ENCODE results near the gene PRKCD. TPM values are rescaled to one million over a fixed set of nuclear protein-coding genes. Genes with fewer than 3 reads are reported as not detected.
A peak's percentile ranks its signal among the peaks of the same experiment; 100 is the strongest.

Gene PRKCD
- total and polyA plus RNA-seq, 9 of the 15 experiments (the other 6 are each of a cell fraction or from before 2014, with no cell fraction given) = 2.5 to 19.5 (median 6.1) TPM

GRCh38 chr3:53218131-53218530 is 57.1 kb downstream of the PRKCD start:
- H3K4me1 ChIP-seq (replicated peaks in 1 of 2; ENCODE audit: control insufficient read depth in 2 of 2, insufficient read depth in 2 of 2, low read length in 2 of 2) = no peaks in the 10 kb centered on the region
- intact Hi-C loops (cut with micrococcal nuclease) = no loop called here
- no peak overlapping the region for H3K27ac ChIP-seq (ENCODE audit: extremely low read depth, low read depth, low read length)
- TF ChIP-seq SPI1 (IDR thresholded peaks at IDR 0.05; ENCODE audit: borderline replicate concordance, low read depth, low read length) (0 out of 2 replicates have a peak, but pooled peaks have one; percentile 29), ZNF134 (CRISPR knock-in tag; conservative IDR thresholded peaks at IDR 0.05) (no peak)
- FAIRE-seq = no peak
- BruUV-seq (replicated peaks) = no TSS peak
- CTCF ChIA-PET (ENCODE audit: low intra/inter-chr PET ratio) = no interaction called here
- H3K4me3 ChIP-seq = no peak overlapping the region
- WGBS (ENCODE audit: insufficient coverage, low coverage, missing lambda C conversion rate) = 40% methylated on average over 1 of the region's 2 CpGs
- H3K9ac ChIP-seq (ENCODE audit: insufficient read depth in 1 of 2, low read depth in 2 of 2, low read length in 2 of 2) = no peak overlapping the region
- H4K20me1 ChIP-seq (replicated peaks; ENCODE audit: control insufficient read depth, insufficient read depth, low read length) = peaks cover 8% of the 10 kb centered on the region
- peaks cover 4% of the 10 kb centered on the region; the same call in 1 of the 3 replicates for H3K36me3 ChIP-seq (ENCODE audit: control insufficient read depth, insufficient read depth, low read length)
- no peak overlapping the region for H3K4me2 ChIP-seq (ENCODE audit: insufficient read depth, low read length)
- H3K79me2 ChIP-seq (ENCODE audit: control insufficient read depth, insufficient read depth, low read length) = no peaks in the 10 kb centered on the region
- POLR2A ChIA-PET = interaction anchor here (0.6 kb wide), 1 partner anchor 18 kb away, joined by 4 read pairs; no protein-coding TSS in a partner anchor
- in situ Hi-C loops (cut with MboI) = no loop called here
- no peaks in the 10 kb centered on the region for H3K9me1 ChIP-seq (ENCODE audit: control insufficient read depth, insufficient read depth, low read length)
- no peaks in the 10 kb centered on the region for H3K9me3 ChIP-seq (replicated peaks; ENCODE audit: control insufficient read depth, insufficient read depth, low read depth, low read length)
- no peak overlapping the region for H2AFZ ChIP-seq (ENCODE audit: low read depth, low read length)
- H3K27me3 ChIP-seq (ENCODE audit: control insufficient read depth in 2 of 2, insufficient read depth in 2 of 2, low read length in 2 of 2) = no peaks in the 10 kb centered on the region
- no peak for DNase-seq (ENCODE audit: extremely low read depth in 1 of 4, low spot score in 3 of 4)
- no peak for ATAC-seq

GRCh38 chr3:53219895-53220483 is 59.0 kb downstream of the PRKCD start:
- Histone ChIP-seq H3K27me3 (ENCODE audit: control insufficient read depth in 2 of 2, insufficient read depth in 2 of 2, low read length in 2 of 2) (no peaks in the 10 kb centered on the region), H3K36me3 (ENCODE audit: control insufficient read depth, insufficient read depth, low read length) (peaks cover 21% of the 10 kb centered on the region; the same call in 1 of the 3 replicates), H3K4me1 (replicated peaks in 1 of 2; ENCODE audit: control insufficient read depth in 2 of 2, insufficient read depth in 2 of 2, low read length in 2 of 2) (0 out of 5 replicates have a peak, but pooled peaks cover 0 to 3% of the 10 kb centered on the region in 2 experiments), H3K4me2 (ENCODE audit: insufficient read depth, low read length) (no peak overlapping the region), H2AFZ (ENCODE audit: low read depth, low read length) (no peak overlapping the region), H3K4me3 (no peak overlapping the region), H3K9me3 (replicated peaks; ENCODE audit: control insufficient read depth, insufficient read depth, low read depth, low read length) (no peaks in the 10 kb centered on the region), H3K9ac (ENCODE audit: insufficient read depth in 1 of 2, low read depth in 2 of 2, low read length in 2 of 2) (no peak overlapping the region), H3K27ac (ENCODE audit: extremely low read depth, low read depth, low read length) (no peak overlapping the region), H3K79me2 (ENCODE audit: control insufficient read depth, insufficient read depth, low read length) (no peaks in the 10 kb centered on the region), H3K9me1 (ENCODE audit: control insufficient read depth, insufficient read depth, low read length) (no peaks in the 10 kb centered on the region), H4K20me1 (replicated peaks; ENCODE audit: control insufficient read depth, insufficient read depth, low read length) (peaks cover 8% of the 10 kb centered on the region)
- peak; percentile 80 for FAIRE-seq
- ATAC-seq = peak; percentile 95
- DNase-seq (ENCODE audit: extremely low read depth in 1 of 4, low spot score in 3 of 4) = peak; percentile 73 to 85 (median 80)
- CTCF ChIA-PET (ENCODE audit: low intra/inter-chr PET ratio) = interaction anchor here (0.9 kb wide), 1 partner anchor 130 kb away, joined by 10 read pairs; no protein-coding TSS in a partner anchor
- intact Hi-C loops (cut with micrococcal nuclease) = loop anchor here (1.0 to 10.0 kb wide), 4 partner anchors 55 to 490 kb away; no protein-coding TSS in a partner anchor
- in situ Hi-C loops (cut with MboI) = no loop called here
- WGBS (ENCODE audit: insufficient coverage, low coverage, missing lambda C conversion rate) = 45% methylated on average over 10 of the region's 10 CpGs
- BruUV-seq (replicated peaks) = no TSS peak
- POLR2A ChIA-PET = interaction anchor here (0.6 to 1.4 kb wide), 4 partner anchors 33 to 422 kb away, joined by 3 to 4 read pairs (median 3); no protein-coding TSS in a partner anchor
- TF ChIP-seq EGR1 (conservative IDR thresholded peaks at IDR 0.05) (no peak), CC2D1A (IDR thresholded peaks at IDR 0.05) (no peak), HMGN3 (IDR thresholded peaks at IDR 0.05; ENCODE audit: borderline replicate concordance, extremely low read depth, insufficient read length, low read depth, low read length) (no peak), JUND (IDR thresholded peaks at IDR 0.05; ENCODE audit: borderline replicate concordance, low read depth, low read length) (0 out of 2 replicates have a peak, but pooled peaks have one; percentile 16), JUND (tag; IDR thresholded peaks at IDR 0.05; ENCODE audit: borderline replicate concordance, low read depth, low read length) (no peak), KLF10 (CRISPR knock-in tag; IDR thresholded peaks at IDR 0.05) (no peak), JUNB (CRISPR knock-in tag; conservative IDR thresholded peaks at IDR 0.05) (no peak), ZNF507 (tag; conservative IDR thresholded peaks at IDR 0.05) (no peak), MYC (IDR thresholded peaks at IDR 0.05; ENCODE audit: low read depth, low read length) (peak; percentile 54; the same call in 1 of the 2 replicates), MYC (CRISPR knock-in tag; IDR thresholded peaks at IDR 0.05; ENCODE audit: borderline replicate concordance, low read depth) (no peak), CBX3 (IDR thresholded peaks at IDR 0.05; ENCODE audit: borderline replicate concordance in 1 of 2, low read length in 2 of 2) (peak in 1 of 2 experiments; percentile 18; a peak in 1 of 3 replicates), CTCF (IDR thresholded peaks at IDR 0.05 in 2 of 3, conservative IDR thresholded peaks at IDR 0.05 in 1 of 3; ENCODE audit: insufficient read depth in 2 of 3, low read depth in 1 of 3, low read length in 3 of 3) (peak; percentile 89 to 95 (median 90)), TRIM28 (IDR thresholded peaks at IDR 0.05) (no peak)
